Measurements from ENCODE around the gene LYRM9. TPM values are rescaled to one million over a fixed set of nuclear protein-coding genes. Genes with fewer than 3 reads are reported as not detected.
A peak's percentile ranks its signal among the peaks of the same experiment; 100 is the strongest.

The LYRM9 gene
- total RNA-seq, 1 donor from 2014 or later, result 9.5 TPM

DNA sequence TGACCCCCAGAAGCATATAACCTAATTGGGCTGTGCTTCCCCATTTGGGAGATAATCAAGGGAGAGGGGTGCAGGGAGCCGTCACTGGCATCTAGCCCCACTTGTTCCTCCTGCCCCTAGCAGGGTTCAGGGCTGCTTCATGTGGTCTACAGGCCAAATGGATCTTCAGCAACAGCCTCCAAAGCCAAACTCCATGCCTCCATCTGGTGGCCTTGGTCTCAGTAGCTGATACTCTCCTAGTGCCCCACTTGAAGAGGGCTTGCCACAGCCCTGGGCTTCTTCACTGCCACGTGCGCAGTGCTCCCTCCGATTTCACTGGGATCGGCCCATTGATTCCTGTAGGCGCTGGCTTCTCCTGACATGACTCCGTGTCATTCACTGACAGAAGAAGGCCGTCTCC is 24.6 kb downstream of the LYRM9 start:
- peaks cover 6% of the 10 kb centered on the region for H3K9me3 Mint-ChIP-seq (ENCODE audit: low read depth)
- no peak overlapping the region for H3K4me3 Mint-ChIP-seq (ENCODE audit: low read depth)
- H3K4me1 Mint-ChIP-seq (ENCODE audit: low read depth), result no peaks in the 10 kb centered on the region
- TF ChIP-seq, protein P1, sequence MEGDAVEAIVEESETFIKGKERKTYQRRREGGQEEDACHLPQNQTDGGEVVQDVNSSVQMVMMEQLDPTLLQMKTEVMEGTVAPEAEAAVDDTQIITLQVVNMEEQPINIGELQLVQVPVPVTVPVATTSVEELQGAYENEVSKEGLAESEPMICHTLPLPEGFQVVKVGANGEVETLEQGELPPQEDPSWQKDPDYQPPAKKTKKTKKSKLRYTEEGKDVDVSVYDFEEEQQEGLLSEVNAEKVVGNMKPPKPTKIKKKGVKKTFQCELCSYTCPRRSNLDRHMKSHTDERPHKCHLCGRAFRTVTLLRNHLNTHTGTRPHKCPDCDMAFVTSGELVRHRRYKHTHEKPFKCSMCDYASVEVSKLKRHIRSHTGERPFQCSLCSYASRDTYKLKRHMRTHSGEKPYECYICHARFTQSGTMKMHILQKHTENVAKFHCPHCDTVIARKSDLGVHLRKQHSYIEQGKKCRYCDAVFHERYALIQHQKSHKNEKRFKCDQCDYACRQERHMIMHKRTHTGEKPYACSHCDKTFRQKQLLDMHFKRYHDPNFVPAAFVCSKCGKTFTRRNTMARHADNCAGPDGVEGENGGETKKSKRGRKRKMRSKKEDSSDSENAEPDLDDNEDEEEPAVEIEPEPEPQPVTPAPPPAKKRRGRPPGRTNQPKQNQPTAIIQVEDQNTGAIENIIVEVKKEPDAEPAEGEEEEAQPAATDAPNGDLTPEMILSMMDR (IDR thresholded peaks at IDR 0.05; ENCODE audit: unreplicated experiment), result no peak
- no peak for DNase-seq (ENCODE audit: low spot score, unreplicated experiment)
- no peak overlapping the region for H3K27ac Mint-ChIP-seq
- H3K36me3 Mint-ChIP-seq (ENCODE audit: insufficient read depth), result peaks cover 2% of the 10 kb centered on the region
- H3K27me3 Mint-ChIP-seq, result peaks cover 8% of the 10 kb centered on the region

DNA sequence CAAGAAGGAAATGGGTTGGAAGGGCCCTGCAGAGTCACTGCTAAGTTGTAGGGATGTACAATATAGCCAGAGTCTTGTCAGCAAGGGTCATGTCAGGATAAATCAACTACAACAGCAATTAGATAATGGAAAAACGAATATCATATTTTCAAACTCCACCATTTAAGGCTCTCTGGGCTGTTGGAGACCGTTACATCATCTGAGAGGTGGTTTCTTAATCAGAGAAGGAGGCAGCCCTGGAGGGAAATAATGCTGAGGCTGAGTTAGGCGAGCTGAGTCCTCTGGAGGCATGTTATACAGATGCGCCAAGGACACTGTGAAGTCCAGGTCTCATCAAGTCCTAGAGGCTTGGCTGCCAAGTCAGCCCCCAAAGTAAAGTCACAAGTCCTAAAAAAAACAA is 30.3 kb downstream of the LYRM9 start:
- Mint-ChIP-seq H3K4me1 (ENCODE audit: low read depth) (peaks cover 15% of the 10 kb centered on the region), H3K4me3 (ENCODE audit: low read depth) (no peak overlapping the region), H3K27ac (peak overlapping the region; percentile 81), H3K9me3 (ENCODE audit: low read depth) (peaks cover 6% of the 10 kb centered on the region), H3K27me3 (no peaks in the 10 kb centered on the region), H3K36me3 (ENCODE audit: insufficient read depth) (no peaks in the 10 kb centered on the region)
- TF ChIP-seq, protein P1 (IDR thresholded peaks at IDR 0.05; ENCODE audit: unreplicated experiment), result no peak
- DNase-seq (ENCODE audit: low spot score, unreplicated experiment), result no peak

DNA sequence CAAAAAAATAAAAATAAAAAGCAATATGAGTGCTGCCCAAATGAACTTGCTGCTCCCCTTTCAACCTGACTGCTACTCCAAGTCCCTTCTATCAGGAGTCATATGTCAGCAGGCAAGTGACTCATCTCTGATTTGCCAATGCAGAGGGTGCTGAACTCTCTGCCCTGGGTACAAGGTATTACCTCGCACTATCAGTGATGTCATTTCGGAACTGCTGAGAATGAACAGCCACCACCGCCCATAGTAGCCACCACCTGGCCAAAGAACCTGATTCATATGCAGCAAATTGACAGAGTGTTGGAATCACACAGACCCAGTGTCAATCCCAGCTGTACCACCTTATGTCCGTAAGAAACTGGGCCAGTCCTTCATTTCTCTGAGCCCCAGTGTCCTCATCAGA is 31.2 kb downstream of the LYRM9 start:
- no peaks in the 10 kb centered on the region for H3K27me3 Mint-ChIP-seq
- TF ChIP-seq, protein P1 (IDR thresholded peaks at IDR 0.05; ENCODE audit: unreplicated experiment), result no peak
- no peak for DNase-seq (ENCODE audit: low spot score, unreplicated experiment)
- H3K4me3 Mint-ChIP-seq (ENCODE audit: low read depth), result no peak overlapping the region
- no peak overlapping the region for H3K27ac Mint-ChIP-seq
- peaks cover 15% of the 10 kb centered on the region for H3K4me1 Mint-ChIP-seq (ENCODE audit: low read depth)
- peaks cover 6% of the 10 kb centered on the region for H3K9me3 Mint-ChIP-seq (ENCODE audit: low read depth)
- no peaks in the 10 kb centered on the region for H3K36me3 Mint-ChIP-seq (ENCODE audit: insufficient read depth)

DNA sequence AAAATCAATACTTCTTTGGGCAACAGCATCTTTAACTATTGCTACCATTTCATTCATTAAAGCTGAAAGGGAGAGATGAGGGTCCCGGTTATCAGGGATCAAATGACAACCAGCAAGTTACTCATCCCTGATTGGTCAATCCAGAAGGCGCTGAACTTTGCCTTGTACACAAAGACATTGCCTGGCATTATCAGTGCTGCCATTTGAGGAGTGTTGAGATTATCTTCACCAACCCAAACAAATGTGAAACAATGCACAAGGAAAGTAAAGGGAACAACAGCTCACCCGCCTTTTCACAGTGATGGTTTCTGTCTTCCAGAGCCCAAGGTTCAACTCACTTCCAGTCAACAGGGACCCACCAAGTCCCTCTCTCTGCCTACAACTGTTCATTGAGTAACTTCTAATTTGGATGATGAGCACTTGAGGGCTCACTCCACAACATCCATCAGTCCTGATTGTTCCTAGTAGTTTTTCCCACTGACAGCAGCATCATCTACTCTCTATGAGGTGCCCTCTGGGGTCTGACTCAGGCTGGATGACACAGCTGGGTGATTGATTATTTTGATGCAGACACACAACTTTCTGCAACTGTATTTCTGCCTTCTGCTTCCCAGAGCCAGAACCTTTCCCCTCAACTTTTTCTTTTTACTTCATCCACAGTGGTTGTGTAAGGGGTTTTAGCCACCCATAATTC is 32.0 kb downstream of the LYRM9 start:
- TF ChIP-seq, protein P1 (IDR thresholded peaks at IDR 0.05; ENCODE audit: unreplicated experiment), result no peak
- no peak for DNase-seq (ENCODE audit: low spot score, unreplicated experiment)
- no peak overlapping the region for H3K4me3 Mint-ChIP-seq (ENCODE audit: low read depth)
- no peaks in the 10 kb centered on the region for H3K36me3 Mint-ChIP-seq (ENCODE audit: insufficient read depth)
- no peaks in the 10 kb centered on the region for H3K27me3 Mint-ChIP-seq
- peaks cover 6% of the 10 kb centered on the region for H3K9me3 Mint-ChIP-seq (ENCODE audit: low read depth)
- H3K27ac Mint-ChIP-seq, result peak overlapping the region; percentile 1
- H3K4me1 Mint-ChIP-seq (ENCODE audit: low read depth), result peaks cover 15% of the 10 kb centered on the region

DNA sequence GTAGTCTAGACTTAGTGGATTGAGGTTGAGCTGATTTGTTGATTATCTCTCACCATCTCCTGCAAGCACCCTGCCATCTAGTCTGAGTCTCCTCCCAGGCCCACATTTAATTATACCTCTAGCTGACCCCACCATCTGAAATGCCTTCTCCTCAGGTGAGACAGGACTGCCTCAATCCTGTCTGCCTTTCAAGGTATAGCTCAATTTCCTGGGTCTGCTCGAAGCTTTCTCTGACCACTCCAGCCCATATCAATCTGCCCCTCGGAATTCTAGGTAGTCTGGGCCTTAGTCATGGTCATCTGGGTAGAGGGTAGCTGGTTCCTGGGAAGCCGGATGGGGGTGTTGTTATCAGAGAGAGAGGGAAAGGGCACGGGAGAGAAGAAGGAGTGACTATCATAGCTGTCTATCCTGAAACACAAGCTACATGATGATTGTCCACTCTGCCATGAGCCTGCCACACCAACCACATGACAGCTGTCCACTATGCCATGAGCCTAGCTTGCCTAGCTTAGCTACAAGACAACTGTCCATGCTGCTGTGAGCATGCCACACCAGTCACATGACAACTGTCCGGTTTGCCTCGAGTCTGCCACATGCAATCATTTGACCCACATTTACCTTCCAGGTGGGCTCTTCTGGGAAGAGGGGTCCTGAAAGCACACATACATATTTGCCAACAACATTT is 34.4 kb downstream of the LYRM9 start:
- no peaks in the 10 kb centered on the region for H3K36me3 Mint-ChIP-seq (ENCODE audit: insufficient read depth)
- TF ChIP-seq, protein P1 (IDR thresholded peaks at IDR 0.05; ENCODE audit: unreplicated experiment), result no peak
- DNase-seq (ENCODE audit: low spot score, unreplicated experiment), result no peak
- H3K4me1 Mint-ChIP-seq (ENCODE audit: low read depth), result peaks cover 15% of the 10 kb centered on the region
- no peak overlapping the region for H3K27ac Mint-ChIP-seq
- no peak overlapping the region for H3K4me3 Mint-ChIP-seq (ENCODE audit: low read depth)
- peaks cover 6% of the 10 kb centered on the region for H3K9me3 Mint-ChIP-seq (ENCODE audit: low read depth)
- no peaks in the 10 kb centered on the region for H3K27me3 Mint-ChIP-seq

Measured in progenitor cell of endocrine pancreas (in vitro differentiated cells).